Retina (tissue), 1 donor: Measurements from ENCODE around the gene TBC1D10A.
"Not testable (repeated sequence)": the region's sequence is repeated elsewhere in the genome, so short reads cannot be mapped to it uniquely, and the experiment has no call there.

Experiments used
- DNase-seq: peaks from one replicate; pipeline ENCODE4 v3.0.0-alpha.2; 2016

TBC1D10A gene

DNA sequence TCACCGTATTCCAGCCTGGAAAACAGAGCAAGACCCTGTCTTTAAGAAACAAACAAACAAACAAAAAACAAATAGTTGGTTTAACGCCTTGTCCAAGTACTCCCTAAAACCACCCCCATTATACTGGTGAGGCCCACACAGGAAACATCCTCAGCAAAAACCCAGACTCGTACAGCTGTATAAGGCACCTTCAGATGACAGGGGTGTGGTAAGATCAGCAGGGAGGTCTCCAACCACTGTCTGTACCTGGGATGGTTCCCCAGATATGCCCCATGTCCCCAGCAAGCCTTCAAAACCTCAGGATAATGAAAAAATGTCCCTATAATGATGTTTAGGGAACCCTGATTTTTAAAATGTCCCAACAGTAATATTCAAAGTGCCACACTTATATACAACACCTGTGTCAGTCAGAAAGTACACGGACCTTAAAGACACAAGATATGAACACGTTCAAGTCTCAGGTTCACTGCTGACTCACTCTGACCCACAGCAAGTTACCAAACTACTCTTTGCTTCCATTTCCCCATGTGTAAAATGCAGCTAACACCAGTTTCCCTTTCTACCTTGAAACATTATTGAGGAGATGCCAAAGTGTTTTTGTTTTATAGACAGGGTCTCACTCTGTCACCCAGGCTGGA, 20.6 kb upstream of the TBC1D10A start:
- no peak for DNase-seq

DNA sequence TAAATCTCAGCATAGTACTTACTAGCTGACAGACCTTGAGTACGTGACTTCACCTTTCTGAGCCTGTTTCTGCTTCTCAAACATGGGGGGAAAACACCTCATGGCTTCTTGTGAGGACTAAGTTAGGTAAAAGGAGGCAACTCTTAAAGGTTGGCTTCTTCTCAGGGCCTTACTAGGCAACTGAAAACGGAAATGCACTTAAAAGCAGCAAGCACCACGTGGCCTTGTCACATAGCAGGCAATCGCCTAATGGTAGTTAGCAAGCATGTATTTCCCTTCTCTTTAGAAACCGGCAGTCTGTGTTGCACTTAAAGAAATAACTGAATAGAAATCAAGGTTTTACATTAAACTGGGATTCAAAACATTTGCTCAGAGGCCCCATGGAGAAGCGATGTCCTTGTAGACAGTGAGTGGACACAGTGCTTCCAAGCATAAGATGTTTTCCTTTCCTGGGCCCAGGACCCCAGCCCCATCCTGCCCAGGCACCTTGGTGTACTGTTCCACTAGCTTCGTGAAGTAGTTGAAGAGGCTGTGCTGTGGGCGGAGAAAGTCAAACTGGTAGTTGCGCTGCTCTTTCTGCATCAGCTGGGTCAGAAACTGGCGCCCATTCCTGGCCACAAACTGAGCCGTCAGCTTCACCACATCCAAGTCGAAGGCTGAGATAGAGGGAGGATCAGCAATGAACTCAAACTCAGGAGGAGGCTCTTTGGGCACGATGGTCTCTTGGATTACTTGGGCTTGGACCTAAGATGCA, 17.9 kb upstream of the TBC1D10A start:
- DNase-seq, result no peak

DNA sequence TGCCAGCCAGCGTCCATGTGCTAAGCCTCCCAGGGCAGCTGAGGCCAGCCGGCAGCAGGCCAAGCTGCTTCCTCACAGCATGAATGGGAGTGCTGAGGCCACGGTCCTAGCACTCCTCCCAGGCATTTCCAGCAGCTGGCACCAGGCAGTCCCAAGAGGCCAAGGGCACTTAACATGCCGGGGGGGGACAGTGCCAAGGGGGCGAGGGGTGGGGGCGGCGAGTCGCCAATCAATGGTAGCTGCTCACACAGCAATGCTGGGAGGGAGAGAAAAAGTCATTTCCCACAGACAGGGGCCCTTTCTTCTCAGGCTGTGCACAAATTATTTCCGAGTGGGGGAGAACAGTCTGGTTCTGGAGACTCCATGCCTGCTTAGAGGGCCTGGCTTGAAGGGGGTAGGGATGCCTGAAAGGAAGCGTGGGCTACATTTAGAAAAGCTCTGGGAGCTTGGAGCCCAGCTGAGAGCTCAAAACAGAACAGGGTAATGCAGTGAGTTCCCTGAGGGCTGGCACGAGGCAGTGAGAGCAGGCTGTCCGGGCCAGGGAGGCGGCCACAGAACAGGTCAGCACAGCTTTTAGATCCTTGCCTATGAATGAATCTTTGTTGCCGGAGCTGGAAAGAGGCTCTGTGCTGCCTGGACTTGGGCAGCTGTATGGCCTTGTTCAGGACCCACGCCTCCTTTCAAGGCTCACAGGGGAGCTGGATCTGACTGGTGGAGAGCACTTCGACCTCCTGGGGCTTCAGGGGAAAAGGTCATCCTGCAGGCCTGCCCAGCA, 14.4 kb upstream of the TBC1D10A start:
- DNase-seq, result no peak

GRCh38 chr22:30338802-30339201, 12.1 kb upstream of the TBC1D10A start:
- DNase-seq, result no peak

GRCh38 chr22:30338341-30338740, 11.6 kb upstream of the TBC1D10A start:
- not testable (repeated sequence) for DNase-seq

GRCh38 chr22:30337461-30337778, 10.7 kb upstream of the TBC1D10A start:
- no peak for DNase-seq

DNA sequence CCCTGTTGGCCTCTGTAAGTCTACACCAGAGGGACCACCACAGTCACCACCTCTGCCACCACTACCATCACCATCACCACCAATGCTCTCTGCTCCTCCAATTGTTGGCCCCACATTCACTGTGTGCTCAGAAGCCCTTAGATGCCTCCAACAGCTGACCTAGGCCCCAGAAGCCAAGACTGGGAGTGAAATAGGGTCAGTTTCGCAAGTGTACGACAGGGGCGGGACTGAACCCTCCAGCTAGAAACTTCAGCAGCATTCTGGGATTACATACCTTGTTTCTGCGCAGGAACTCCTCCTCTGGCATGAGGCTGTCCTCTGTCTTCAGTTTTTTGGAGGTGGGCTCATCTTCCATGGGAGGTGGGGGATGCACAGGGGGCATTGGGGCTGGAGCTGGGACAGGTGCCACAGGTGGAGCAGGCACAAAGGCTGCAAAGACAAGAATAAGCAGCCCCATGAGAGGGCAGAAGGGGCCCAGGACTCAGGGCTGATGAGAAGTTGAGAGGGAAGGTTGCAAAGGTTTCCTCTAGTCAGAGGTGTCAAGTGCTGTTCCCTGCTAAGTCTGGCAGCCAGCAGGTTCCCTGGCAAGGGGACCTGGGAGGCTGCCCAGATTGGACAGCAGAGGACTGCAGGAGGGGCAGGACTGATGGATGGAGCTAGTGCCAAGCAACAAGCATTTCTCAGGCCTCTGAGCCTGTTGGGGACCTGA, 10.2 kb upstream of the TBC1D10A start:
- no peak for DNase-seq

DNA sequence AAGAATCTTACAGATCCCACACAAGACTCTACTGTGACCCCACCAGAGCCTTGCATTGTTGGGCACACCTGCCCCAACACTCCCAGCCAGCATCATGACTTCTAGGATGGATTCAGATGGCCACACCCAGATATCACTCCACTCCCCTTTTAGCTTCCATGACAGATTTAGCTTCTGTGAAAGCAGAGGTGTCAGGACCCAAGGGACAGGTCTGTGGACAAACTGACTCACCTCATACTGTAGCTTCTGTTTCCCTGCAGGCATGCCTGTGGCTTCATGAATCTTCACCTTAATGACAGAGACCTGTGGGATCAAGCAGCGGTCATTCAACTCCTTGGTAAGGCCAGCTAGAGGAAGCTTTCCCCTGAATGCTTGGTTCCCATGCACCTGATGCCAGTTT, 8.5 kb upstream of the TBC1D10A start:
- DNase-seq, result no peak

- DNase-seq, result no peak
These were observed 7.9 kb upstream of the TBC1D10A start for GRCh38 chr22:30334646-30335045.

DNA sequence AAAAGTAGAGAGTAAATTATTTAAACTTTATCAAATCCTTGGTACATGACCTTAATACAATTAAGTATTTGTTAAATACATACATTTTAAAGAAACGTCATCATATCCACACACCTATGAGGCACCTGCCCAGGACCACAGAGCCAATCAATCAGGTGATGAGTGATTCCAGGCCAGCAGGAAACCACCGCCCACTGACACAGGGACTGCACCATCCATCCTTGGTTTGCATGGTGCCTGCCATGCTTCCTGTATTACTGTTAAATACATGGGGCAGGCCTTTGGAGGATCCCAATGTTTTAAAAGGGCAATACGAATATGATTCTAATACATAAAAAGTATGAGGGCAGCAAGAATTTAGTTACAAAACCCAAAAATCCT, 7.0 kb upstream of the TBC1D10A start:
- no peak for DNase-seq

DNA sequence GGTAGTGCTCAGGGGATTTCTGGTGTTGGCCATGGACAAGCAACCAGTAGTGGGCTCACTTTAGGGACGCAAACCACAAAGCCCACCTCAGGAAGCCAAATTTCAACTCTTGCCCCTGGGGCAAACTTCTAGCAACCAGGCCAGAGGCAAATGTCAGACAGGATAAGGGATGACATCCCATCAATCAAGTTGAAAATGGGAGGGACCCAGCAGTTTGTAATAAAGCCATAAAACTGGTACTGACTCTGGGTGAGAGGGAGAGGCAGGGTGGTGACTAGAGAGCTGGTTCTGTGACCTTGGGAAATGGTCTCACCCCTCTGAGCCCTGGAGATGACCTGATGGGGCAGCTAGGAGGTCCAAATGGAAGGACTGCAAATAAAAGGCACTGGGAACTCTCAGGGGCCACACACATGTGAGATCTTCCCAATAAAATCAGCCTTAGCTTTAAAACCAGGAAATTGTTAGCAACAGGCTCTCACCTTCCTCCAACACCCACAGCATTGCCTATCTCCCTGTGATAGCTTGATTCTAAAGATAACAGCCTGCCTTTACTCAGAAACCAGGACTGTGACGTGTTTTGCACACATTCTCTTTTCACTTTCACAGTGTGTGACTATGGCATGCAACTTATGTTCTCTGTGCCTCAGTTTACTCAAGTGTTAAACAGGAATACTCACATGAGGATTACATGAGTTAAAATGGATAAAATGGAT, 6.4 kb upstream of the TBC1D10A start:
- no peak for DNase-seq

- no peak for DNase-seq
These were observed 5.8 kb upstream of the TBC1D10A start for GRCh38 chr22:30332551-30332950.

GRCh38 chr22:30328466-30329049, 1.8 kb upstream of the TBC1D10A start:
- DNase-seq, result no peak

- DNase-seq, result no peak
These were observed 1.2 kb upstream of the TBC1D10A start for GRCh38 chr22:30327864-30328345.

DNA sequence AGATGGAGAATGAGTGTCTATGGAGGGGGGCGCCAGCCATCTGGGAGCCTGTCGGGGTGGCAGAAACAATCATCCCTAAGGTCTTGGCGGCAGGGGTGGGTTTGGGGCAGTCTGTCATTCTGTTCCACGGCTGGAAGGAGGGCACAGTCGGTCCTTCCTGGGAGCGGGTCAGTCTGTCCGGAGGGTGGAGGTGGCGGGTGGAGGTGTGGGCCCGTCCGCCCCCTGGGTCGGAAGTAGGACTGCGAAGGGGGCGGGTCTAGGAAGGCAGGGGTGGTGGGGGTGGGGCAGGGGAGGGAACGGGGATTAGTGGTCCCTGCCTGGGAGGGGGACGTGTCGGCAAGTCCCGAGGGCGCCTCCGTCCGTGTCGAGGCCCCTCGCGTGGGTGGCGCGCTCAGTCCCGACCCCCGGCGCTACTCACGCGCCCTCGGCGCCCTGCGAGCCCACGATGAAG, 461 bp downstream of the TBC1D10A start:
- no peak for DNase-seq

GRCh38 chr22:30325724-30326254, 952 bp downstream of the TBC1D10A start:
- DNase-seq, result no peak

DNA sequence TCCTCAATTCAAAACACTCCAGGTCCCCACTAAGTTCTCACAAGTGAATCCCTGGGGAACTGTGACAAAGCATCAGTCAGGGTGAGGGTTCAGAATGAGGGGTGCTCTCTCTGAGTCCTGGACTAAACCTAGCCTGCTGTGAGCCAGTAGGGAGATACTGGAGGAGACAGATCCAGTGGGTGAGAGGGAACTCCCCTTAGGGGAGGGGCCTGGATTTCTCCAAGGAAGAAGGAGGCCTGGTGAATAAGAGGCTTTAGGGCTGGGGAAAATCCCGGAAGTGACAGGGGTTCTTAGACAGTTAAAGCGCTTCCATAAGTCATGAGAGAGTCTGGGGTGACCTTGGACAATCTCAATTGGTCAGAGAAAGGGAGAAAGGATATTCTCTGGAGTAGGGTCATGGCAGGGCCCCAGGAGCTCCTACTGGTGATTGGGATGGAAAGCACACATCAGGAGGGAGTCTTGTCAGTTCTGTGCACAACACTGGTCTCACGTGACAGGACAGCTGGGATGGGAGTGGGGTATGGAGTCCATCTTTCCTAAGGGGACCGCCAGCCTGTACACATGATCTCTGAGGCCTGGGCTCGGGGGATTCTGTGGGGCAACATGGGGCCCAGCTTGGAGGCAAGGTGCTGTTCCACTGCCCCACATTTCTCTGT, 1.5 kb downstream of the TBC1D10A start:
- no peak for DNase-seq

DNA sequence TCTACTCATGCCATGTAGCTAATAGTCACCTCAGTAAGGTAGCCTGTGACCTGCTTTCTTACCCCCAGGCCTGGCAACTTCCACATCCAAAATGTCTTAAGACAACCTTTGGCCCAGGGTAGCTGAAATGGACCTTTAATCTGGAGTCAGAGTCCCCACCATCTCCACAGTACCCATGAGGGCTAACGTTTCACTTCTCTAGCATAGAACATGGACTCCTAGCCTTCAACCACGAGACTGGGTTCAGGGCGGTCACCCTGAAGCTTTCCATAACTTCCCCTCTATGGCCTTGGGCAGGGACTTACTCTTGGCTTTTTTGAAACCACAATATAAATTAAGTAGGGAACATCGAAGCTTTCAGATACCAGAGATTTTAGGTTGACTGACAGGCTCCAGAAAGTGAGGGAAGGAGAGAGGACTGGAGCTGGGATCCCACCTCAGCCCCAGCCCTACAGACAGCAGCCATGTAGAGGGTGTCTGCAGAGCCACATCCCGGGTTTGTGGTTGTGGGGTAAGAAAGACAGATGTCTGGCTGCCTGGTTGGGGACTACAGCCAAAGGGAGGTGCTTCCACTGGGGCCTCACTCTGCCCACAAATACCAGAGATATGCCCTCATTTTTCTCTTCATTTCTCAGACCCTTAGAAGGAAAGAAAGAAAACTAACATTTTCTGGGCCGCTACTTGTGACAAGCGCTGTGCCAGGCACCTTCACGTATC, 2.6 kb downstream of the TBC1D10A start:
- no peak for DNase-seq

GRCh38 chr22:30323246-30323645, 3.5 kb downstream of the TBC1D10A start:
- DNase-seq, result no peak

- DNase-seq, result no peak
These were observed 5.3 kb downstream of the TBC1D10A start for GRCh38 chr22:30321461-30321860.
